Measurements from ENCODE around the gene RSBN1L.

Gene RSBN1L

DNA sequence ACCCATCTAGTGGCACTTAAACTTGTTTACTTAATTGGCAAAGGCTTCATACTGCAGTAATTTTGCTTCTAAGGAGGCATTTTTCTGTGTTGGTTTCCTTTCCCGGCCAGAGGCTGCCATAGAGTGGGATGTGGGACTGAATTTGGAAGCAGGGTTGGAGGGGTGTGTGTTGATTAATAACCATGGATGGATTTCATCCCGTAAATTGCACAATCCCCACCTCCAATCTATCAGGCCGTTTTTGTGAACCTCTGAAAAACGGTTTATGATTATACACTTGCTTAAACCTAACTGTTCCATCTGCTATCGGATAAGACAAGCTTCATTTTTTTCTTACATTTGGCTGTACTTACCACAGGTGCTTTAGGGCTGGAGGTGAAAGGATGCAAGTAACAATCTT lies 100.7 kb downstream of the RSBN1L start:
- no peak overlapping the region for H2AFZ ChIP-seq (ENCODE audit: low read length)
- peak overlapping the region; percentile 88 for H3K9ac ChIP-seq (ENCODE audit: low read depth, low read length, poor library complexity, severe bottlenecking)
- peak overlapping the region; percentile 91 for H3K4me2 ChIP-seq (ENCODE audit: low read depth, low read length, poor library complexity, severe bottlenecking)
- H3K9me3 ChIP-seq (ENCODE audit: insufficient read depth, low read depth, low read length), result no peaks in the 10 kb centered on the region
- H3F3A ChIP-seq (ENCODE audit: low read depth), result no peaks in the 10 kb centered on the region
- TF ChIP-seq, protein P1, sequence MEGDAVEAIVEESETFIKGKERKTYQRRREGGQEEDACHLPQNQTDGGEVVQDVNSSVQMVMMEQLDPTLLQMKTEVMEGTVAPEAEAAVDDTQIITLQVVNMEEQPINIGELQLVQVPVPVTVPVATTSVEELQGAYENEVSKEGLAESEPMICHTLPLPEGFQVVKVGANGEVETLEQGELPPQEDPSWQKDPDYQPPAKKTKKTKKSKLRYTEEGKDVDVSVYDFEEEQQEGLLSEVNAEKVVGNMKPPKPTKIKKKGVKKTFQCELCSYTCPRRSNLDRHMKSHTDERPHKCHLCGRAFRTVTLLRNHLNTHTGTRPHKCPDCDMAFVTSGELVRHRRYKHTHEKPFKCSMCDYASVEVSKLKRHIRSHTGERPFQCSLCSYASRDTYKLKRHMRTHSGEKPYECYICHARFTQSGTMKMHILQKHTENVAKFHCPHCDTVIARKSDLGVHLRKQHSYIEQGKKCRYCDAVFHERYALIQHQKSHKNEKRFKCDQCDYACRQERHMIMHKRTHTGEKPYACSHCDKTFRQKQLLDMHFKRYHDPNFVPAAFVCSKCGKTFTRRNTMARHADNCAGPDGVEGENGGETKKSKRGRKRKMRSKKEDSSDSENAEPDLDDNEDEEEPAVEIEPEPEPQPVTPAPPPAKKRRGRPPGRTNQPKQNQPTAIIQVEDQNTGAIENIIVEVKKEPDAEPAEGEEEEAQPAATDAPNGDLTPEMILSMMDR (conservative IDR thresholded peaks at IDR 0.05; ENCODE audit: low read length), result no peak
- no peak for TF ChIP-seq EZH2phosphoT487 (IDR thresholded peaks at IDR 0.05; ENCODE audit: borderline replicate concordance)
- H3K9me2 ChIP-seq (replicated peaks; ENCODE audit: low read depth, low read length), result no peaks in the 10 kb centered on the region
- H3K79me2 ChIP-seq (ENCODE audit: insufficient read depth, low read length), result peaks cover 60% of the 10 kb centered on the region
- peaks cover 31% of the 10 kb centered on the region for H3K4me1 ChIP-seq (ENCODE audit: insufficient read depth, low read length, poor library complexity, severe bottlenecking)
- peak overlapping the region; percentile 92 for H3K4me3 ChIP-seq (ENCODE audit: low read length, poor library complexity, severe bottlenecking)
- H3K27me3 ChIP-seq (ENCODE audit: insufficient read depth, low read length, poor library complexity, severe bottlenecking), result no peaks in the 10 kb centered on the region
- peaks cover 30% of the 10 kb centered on the region for H4K20me1 ChIP-seq (ENCODE audit: insufficient read depth, low read length, poor library complexity, severe bottlenecking)
- H3K36me3 ChIP-seq (ENCODE audit: insufficient read depth, low read length), result no peaks in the 10 kb centered on the region

DNA sequence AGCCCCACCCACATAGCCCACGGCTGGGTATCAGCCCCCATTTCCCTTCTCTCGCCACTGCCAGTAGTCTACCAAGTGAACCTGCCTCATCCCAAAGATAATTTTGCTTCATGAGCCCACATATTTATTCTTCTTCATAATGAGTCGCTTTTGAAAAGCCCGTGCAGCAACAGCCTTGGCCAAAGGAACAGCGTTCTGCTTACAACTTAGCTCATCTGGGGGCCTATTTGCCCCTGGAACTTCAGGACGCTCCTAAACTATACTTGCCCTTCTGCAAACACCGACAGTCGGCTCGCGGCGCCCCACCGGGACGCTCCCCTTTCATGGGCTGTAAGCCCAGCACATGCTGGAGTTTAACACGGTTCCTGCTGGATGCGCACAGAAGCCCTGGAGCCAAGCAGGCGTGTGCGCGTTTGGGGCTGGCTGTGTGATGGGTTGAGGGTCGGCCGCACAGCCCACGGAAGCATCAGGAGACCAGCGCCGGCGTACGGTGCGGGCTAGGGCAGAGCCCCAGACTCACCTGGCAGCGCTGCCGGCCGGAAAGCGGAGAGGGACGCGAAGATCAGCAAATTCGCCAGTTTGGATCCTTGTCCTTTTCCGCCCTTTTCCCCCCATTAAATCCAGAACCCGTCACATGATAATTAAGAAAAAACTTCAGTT lies 101.6 kb downstream of the RSBN1L start:
- Histone ChIP-seq H3K27me3 (ENCODE audit: insufficient read depth, low read length, poor library complexity, severe bottlenecking) (no peaks in the 10 kb centered on the region), H3K36me3 (ENCODE audit: insufficient read depth, low read length) (no peaks in the 10 kb centered on the region), H3F3A (ENCODE audit: low read depth) (no peaks in the 10 kb centered on the region), H3K9me3 (ENCODE audit: insufficient read depth, low read depth, low read length) (no peaks in the 10 kb centered on the region), H3K9ac (ENCODE audit: low read depth, low read length, poor library complexity, severe bottlenecking) (peak overlapping the region; percentile 88), H4K20me1 (ENCODE audit: insufficient read depth, low read length, poor library complexity, severe bottlenecking) (peaks cover 39% of the 10 kb centered on the region), H3K4me3 (ENCODE audit: low read length, poor library complexity, severe bottlenecking) (peak overlapping the region; percentile 92), H2AFZ (ENCODE audit: low read length) (peak overlapping the region; percentile 91), H3K4me1 (ENCODE audit: insufficient read depth, low read length, poor library complexity, severe bottlenecking) (peaks cover 40% of the 10 kb centered on the region), H3K4me2 (ENCODE audit: low read depth, low read length, poor library complexity, severe bottlenecking) (peak overlapping the region; percentile 91), H3K9me2 (replicated peaks; ENCODE audit: low read depth, low read length) (no peaks in the 10 kb centered on the region), H3K79me2 (ENCODE audit: insufficient read depth, low read length) (peaks cover 63% of the 10 kb centered on the region)
- no peak for TF ChIP-seq EZH2phosphoT487 (IDR thresholded peaks at IDR 0.05; ENCODE audit: borderline replicate concordance)
- TF ChIP-seq, protein P1 (conservative IDR thresholded peaks at IDR 0.05; ENCODE audit: low read length), result no peak

DNA sequence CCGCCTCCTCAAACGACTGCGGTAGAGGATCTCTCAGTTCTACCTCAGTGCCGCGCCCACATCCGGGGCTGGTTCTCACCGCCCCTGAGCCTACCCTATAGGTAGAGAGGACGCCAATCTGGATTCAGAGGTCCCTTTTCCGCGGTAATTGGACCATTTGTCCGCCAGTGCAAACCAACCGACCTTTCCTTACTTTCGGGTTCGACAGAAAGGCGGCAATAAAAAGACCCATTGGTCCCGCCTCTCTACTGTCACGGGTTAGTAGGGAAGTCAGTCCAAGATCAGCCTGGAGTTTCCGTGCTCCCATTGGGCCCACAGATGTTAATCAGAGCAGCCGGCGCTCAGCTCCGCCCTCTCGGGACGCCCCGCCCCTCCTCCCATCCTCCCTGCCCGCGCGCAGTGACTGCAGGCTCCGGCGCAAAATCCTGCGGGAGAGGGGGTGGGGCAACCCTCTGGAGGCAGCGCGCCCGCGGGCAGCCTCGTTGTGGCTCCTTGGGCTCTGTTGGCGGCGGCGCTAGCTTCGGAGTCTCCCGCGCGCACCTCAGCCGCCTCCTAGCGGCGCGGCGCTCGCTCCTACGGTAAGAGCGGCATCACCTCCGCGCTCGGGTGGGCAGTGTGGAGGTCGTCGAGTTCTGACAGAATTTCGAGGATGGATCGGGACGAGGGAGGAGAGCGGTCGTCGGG lies 102.3 kb downstream of the RSBN1L start, which contains the start of the genes PHTF2 and TMEM60:
TSS of gene PHTF2 (plus strand) at position 380 of the 684 bp plus-strand sequence.
TSS of gene TMEM60 (minus strand) at position 41 of the 684 bp plus-strand sequence. CDS start 4,061 bp downstream, outside the sequence.
- Histone ChIP-seq H3K79me2 (ENCODE audit: insufficient read depth, low read length) (peaks cover 64% of the 10 kb centered on the region), H3K4me2 (ENCODE audit: low read depth, low read length, poor library complexity, severe bottlenecking) (peak within 1 kb of the TSS; percentile 91), H3K4me3 (ENCODE audit: low read length, poor library complexity, severe bottlenecking) (peak within 1 kb of the TSS; percentile 92), H4K20me1 (ENCODE audit: insufficient read depth, low read length, poor library complexity, severe bottlenecking) (peaks cover 44% of the 10 kb centered on the region), H3K9me2 (replicated peaks; ENCODE audit: low read depth, low read length) (no peaks in the 10 kb centered on the region), H3K9ac (ENCODE audit: low read depth, low read length, poor library complexity, severe bottlenecking) (peak within 1 kb of the TSS; percentile 88), H3F3A (ENCODE audit: low read depth) (no peaks in the 10 kb centered on the region), H3K4me1 (ENCODE audit: insufficient read depth, low read length, poor library complexity, severe bottlenecking) (peaks cover 45% of the 10 kb centered on the region), H2AFZ (ENCODE audit: low read length) (peak within 1 kb of the TSS; percentile 91), H3K27me3 (ENCODE audit: insufficient read depth, low read length, poor library complexity, severe bottlenecking) (no peaks in the 10 kb centered on the region), H3K36me3 (ENCODE audit: insufficient read depth, low read length) (no peaks in the 10 kb centered on the region), H3K9me3 (ENCODE audit: insufficient read depth, low read depth, low read length) (no peaks in the 10 kb centered on the region)
- TF ChIP-seq EZH2phosphoT487 (IDR thresholded peaks at IDR 0.05; ENCODE audit: borderline replicate concordance), result no peak
- TF ChIP-seq, protein P1 (conservative IDR thresholded peaks at IDR 0.05; ENCODE audit: low read length), result peak; percentile 58
